Measurements from ENCODE around the gene SRGAP2C.
"Not testable (repeated sequence)": the region's sequence is repeated elsewhere in the genome, so short reads cannot be mapped to it uniquely, and the experiment has no call there.

SRGAP2C gene

DNA sequence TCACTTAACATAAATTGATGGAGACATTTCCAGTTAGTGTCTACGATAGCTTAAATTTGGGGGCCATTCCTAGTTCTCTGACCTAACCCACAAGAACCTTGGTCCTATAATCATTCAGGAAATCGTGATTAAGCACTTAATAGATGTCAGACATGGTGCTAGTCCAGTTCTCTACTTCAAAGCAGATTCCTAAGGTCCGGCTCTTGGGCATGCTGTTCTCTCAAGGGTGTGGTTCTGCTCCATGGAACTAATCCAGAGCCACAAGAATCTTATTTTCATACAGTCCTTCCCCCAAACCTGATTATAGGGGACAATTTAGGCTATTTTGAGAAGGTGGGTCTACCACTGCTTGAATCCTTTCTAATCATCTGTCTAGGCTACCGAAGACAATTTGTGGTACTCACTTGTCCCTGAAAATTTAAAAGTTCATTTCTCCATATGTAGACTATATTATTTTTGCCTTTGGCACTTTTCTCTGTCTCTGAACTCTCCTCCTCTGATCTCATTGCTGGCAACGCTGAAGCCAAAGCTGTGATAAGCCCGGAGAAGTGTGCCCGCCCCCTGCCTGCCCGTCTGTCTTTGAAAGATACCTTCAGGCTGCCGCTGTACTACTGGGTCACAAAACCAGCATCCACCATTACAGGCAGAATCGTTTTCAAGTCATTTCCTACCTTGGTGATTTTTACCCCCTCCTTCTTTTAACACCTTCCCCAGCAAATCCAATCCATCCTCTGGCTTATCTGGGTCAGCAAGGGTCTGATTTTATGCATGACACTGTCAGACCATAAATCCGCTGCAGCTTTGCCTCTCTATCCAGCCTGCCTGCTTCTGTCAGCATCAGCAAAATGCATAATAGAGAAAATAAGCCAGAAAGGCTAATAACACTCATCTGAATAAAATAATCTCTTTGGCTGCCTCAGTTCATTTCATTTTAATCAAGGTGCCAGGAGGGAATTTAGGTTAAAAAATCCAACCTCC lies 133.0 kb downstream of the SRGAP2C start:
- DNase-seq (ENCODE audit: insufficient read length, low spot score); FAIRE-seq: not testable (repeated sequence)

DNA sequence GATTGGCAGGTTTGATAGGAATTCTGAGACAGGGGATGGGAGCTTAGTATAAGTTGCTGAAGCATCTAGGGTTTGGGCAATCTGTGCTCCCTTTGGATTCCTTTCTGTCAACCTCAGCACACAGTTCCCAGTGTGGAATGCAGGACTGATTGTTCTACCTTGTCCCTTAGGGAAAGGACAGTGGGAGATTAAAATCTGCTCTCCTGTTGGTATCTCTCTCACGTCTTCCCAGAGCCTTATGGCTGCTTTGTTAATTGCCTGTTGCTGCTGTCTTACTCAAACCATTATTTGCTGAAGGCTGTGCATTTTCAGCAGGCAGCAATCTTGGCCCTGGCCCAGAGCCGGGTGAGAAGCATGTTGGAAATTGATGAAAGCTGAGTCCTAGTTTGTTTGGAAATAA lies 133.9 kb downstream of the SRGAP2C start:
- DNase-seq (ENCODE audit: insufficient read length, low spot score); FAIRE-seq: not testable (repeated sequence)

DNA sequence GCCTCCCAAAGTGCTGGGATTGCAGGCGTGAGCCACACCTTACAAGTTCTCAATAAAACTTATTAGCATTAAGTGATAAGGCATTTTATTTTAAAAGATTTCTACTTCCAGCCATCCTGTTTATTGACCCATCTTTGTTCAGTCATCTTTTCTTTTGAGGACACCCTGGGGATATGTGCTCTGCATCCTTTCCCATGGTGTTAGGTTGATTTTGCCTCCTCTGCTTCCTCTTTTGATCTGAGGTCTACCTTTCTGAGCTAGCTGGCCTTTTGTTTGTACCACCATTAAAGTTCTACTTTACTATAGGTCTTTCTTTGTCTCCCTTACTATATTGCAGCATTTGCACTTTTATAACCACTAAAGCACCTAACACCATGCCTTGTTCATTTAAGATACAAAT lies 136.9 kb downstream of the SRGAP2C start:
- not testable (repeated sequence) for DNase-seq (ENCODE audit: insufficient read length, low spot score); FAIRE-seq

GRCh38 chr1:121324726-121325125 lies 140.0 kb downstream of the SRGAP2C start:
- FAIRE-seq; DNase-seq (ENCODE audit: insufficient read length, low spot score): not testable (repeated sequence)

DNA sequence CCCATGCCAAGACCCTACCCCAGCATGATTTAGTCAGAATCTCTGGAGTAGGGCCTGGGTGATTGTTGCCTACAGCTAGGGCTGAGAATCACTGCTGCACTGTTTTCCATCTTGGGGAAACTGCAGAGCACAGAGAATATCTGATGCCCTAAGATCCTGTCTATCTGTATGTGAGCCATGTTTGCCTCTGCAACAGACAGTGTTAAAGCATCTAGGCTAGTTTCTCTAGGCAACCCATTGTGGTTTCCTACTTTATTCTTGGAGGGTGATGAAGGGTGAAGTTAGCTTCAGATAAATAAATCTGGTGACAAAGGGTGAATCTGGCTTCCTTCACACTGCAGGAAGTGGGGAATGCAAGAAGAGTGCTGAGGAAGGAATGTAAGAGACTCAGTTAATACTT lies 147.4 kb downstream of the SRGAP2C start:
- not testable (repeated sequence) for FAIRE-seq; DNase-seq (ENCODE audit: insufficient read length, low spot score)

- not testable (repeated sequence) for FAIRE-seq; DNase-seq (ENCODE audit: insufficient read length, low spot score)
Observed at GRCh38 chr1:121332599-121333562, 148.1 kb downstream of the SRGAP2C start.

GRCh38 chr1:121337958-121338357 lies 153.2 kb downstream of the SRGAP2C start:
- DNase-seq (ENCODE audit: insufficient read length, low spot score); FAIRE-seq: not testable (repeated sequence)

DNA sequence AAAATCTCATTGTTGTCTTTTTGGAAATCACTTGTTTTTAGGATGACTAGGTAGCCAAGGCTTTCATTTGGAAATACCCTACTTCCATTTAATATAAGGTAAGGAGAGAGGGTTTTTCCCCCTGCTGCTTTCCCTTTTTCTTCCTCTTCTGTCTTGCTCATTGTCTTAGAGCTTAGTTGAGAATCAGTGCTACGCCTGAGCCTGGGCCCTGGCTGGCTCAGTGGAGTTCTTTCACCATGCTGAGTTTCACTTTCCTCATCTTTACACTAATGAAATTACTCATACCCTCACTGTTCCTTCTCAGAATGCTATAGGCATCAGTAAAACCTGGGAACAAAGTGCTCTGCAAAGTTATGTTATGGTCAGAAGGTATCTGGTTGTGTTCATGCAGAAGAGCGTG lies 154.8 kb downstream of the SRGAP2C start:
- not testable (repeated sequence) for FAIRE-seq; DNase-seq (ENCODE audit: insufficient read length, low spot score)

- not testable (repeated sequence) for DNase-seq (ENCODE audit: insufficient read length, low spot score); FAIRE-seq
Observed at GRCh38 chr1:121343311-121343906, 158.6 kb downstream of the SRGAP2C start.

- not testable (repeated sequence) for FAIRE-seq; DNase-seq (ENCODE audit: insufficient read length, low spot score)
Observed at GRCh38 chr1:121344355-121344754, 159.6 kb downstream of the SRGAP2C start.

DNA sequence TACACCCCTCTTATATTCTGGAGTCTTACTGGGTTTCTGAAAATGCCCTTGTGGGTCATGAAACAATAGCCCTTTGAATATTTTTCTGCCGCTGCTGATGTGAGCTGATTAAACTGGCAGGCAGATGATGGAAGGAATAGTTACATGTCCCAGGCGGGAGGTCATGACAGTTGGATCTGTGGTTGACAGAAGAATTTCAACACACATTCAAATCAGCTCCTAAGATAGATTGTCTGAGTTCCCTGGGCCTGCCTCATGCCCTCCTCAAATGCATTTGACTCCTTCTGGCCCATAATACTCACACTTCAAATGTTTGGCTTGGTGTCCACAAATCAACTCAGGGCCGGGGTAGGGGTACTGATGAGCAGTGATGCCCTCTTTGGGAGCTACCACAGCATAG lies 161.9 kb downstream of the SRGAP2C start:
- DNase-seq (ENCODE audit: insufficient read length, low spot score); FAIRE-seq: not testable (repeated sequence)

GRCh38 chr1:121347476-121347875 lies 162.7 kb downstream of the SRGAP2C start:
- not testable (repeated sequence) for DNase-seq (ENCODE audit: insufficient read length, low spot score); FAIRE-seq

DNA sequence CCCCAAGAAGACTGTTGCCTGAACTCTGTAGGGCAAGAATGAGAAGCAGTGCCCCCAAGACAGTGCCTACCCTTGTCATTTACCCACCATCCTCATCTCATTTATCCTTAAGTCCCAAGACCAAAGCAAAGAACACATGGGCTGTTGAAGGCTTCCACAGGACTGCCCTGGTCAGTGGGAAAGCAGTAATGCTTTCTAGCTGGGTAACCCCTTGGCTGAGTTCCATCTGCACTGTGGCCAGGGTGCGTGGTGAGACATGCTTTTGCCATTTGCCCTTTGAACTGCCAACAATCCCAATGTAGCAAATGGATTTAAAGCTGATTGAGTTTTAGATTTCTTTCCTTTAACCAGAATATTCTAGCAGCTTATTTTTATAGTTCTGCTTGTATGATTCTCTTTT lies 163.3 kb downstream of the SRGAP2C start:
- not testable (repeated sequence) for DNase-seq (ENCODE audit: insufficient read length, low spot score); FAIRE-seq

- not testable (repeated sequence) for FAIRE-seq; DNase-seq (ENCODE audit: insufficient read length, low spot score)
Observed at GRCh38 chr1:121349332-121349967, 164.7 kb downstream of the SRGAP2C start.

DNA sequence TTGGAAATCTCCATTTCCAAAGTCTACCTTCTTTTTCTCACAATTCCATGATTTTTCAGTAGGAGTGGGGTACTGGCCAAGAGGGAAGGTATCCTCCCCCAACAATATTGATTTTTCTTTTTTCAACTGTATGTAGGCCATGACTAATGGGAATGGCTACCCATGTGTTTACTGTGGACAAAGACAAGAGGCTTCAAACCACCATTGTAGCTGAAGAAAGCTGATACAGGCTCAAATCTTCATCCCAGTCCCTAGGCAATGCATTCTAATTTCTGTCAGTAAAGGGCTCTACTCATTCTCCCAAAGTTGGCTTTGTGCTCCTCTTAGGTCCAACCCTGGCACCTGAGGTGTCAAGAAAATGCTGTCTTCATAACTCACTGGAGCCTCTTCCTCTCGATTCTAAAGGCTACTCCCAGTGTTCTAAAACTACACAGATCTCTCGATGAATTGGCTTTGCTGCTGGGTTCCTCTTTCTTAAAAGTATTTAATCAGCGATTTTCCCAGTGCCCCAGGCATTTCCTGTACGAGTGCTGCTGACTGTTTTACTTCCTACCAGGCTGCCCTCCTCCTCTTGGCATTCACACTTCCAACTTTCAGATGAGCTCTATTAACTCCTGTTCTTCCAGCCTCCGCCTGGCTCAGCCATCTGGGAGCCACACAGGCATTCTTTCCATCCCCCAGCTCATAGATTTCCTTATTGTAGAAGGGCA lies 171.1 kb downstream of the SRGAP2C start:
- FAIRE-seq; DNase-seq (ENCODE audit: insufficient read length, low spot score): not testable (repeated sequence)

- DNase-seq (ENCODE audit: insufficient read length, low spot score); FAIRE-seq: not testable (repeated sequence)
Observed at GRCh38 chr1:121356819-121357218, 172.0 kb downstream of the SRGAP2C start.

GRCh38 chr1:121360531-121360930 lies 175.8 kb downstream of the SRGAP2C start:
- not testable (repeated sequence) for DNase-seq (ENCODE audit: insufficient read length, low spot score); FAIRE-seq

GRCh38 chr1:121361451-121362233 lies 176.9 kb downstream of the SRGAP2C start:
- DNase-seq (ENCODE audit: insufficient read length, low spot score); FAIRE-seq: not testable (repeated sequence)

Measured in GM19239 (cell line).